ENCODE data around the gene HBG1.

HBG1 gene

GRCh38 chr11:5226732-5227310, 22.8 kb downstream of the HBG1 start, which contains the start of gene HBB:
HBB (minus strand) TSS chr11:5227071; CDS start chr11:5227021, 50 bp downstream.
- in situ Hi-C loops (cut with HindIII; ENCODE audit: low pct_unique_long_range_greater_than_20kb, low sequenced_read_pairs): no loop called here
- no peak for DNase-seq (ENCODE audit: low read depth in 1 of 2, low spot score in 1 of 2)
- TF ChIP-seq JUND (IDR thresholded peaks at IDR 0.05; ENCODE audit: low read depth): no peak

GRCh38 chr11:5225480-5225871, 24.2 kb downstream of the HBG1 start:
- no peak for DNase-seq (ENCODE audit: low read depth in 1 of 2, low spot score in 1 of 2)
- in situ Hi-C loops (cut with HindIII; ENCODE audit: low pct_unique_long_range_greater_than_20kb, low sequenced_read_pairs): no loop called here
- TF ChIP-seq JUND (IDR thresholded peaks at IDR 0.05; ENCODE audit: low read depth): no peak

DNA sequence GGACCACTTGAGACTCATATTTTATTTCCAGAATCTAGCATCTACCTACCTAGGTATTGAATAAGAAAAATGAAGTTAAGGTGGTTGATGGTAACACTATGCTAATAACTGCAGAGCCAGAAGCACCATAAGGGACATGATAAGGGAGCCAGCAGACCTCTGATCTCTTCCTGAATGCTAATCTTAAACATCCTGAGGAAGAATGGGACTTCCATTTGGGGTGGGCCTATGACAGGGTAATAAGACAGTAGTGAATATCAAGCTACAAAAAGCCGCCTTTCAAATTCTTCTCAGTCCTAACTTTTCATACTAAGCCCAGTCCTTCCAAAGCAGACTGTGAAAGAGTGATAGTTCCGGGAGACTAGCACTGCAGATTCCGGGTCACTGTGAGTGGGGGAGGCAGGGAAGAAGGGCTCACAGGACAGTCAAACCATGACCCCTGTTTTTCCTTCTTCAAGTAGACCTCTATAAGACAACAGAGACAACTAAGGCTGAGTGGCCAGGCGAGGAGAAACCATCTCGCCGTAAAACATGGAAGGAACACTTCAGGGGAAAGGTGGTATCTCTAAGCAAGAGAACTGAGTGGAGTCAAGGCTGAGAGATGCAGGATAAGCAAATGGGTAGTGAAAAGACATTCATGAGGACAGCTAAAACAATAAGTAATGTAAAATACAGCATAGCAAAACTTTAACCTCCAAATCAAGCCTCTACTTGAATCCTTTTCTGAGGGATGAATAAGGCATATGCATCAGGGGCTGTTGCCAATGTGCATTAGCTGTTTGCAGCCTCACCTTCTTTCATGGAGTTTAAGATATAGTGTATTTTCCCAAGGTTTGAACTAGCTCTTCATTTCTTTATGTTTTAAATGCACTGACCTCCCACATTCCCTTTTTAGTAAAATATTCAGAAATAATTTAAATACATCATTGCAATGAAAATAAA, 24.8 kb downstream of the HBG1 start:
- no peak for TF ChIP-seq JUND (IDR thresholded peaks at IDR 0.05; ENCODE audit: low read depth)
- in situ Hi-C loops (cut with HindIII; ENCODE audit: low pct_unique_long_range_greater_than_20kb, low sequenced_read_pairs): no loop called here
- DNase-seq (ENCODE audit: low read depth in 1 of 2, low spot score in 1 of 2): no peak

DNA sequence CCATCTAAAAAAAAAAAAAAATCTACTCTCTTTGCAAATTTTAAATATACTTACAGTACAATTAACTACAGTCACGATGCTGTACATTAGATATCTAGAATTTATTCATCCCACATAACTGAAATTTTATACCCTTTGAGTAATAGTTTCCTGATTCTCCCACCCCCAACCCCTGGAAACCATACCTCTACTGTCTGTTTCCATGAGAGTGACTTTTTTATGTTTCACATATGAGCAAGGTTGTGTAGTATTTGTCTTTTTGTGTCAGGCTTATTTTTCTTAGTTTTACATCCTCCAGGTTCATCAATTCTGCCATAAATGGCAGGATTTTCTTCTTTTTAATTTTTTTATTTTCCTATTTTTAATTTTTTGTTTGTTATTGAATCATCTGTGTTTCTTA, 26.0 kb downstream of the HBG1 start:
- no peak for TF ChIP-seq JUND (IDR thresholded peaks at IDR 0.05; ENCODE audit: low read depth)
- no peak for DNase-seq (ENCODE audit: low read depth in 1 of 2, low spot score in 1 of 2)
- in situ Hi-C loops (cut with HindIII; ENCODE audit: low pct_unique_long_range_greater_than_20kb, low sequenced_read_pairs): no loop called here

DNA sequence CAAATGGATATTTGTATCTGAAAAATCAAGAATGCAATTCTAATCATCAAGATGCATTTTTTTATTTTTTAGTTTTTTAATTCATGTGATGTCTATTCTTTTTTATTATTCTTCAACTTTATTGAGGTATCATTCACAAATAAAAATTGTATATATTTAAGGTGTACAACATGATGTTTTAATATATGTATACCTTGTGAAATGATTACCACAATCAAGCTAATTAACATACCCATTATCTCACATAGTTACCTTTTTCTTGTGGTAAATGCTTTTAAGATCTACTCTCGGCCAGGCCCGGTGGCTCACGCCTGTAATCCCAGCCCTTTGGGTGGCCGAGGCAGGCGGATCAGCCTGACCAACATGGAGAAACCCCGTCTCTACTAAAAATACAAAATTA, 26.5 kb downstream of the HBG1 start:
- in situ Hi-C loops (cut with HindIII; ENCODE audit: low pct_unique_long_range_greater_than_20kb, low sequenced_read_pairs): no loop called here
- TF ChIP-seq JUND (IDR thresholded peaks at IDR 0.05; ENCODE audit: low read depth): no peak
- DNase-seq (ENCODE audit: low read depth in 1 of 2, low spot score in 1 of 2): no peak

DNA sequence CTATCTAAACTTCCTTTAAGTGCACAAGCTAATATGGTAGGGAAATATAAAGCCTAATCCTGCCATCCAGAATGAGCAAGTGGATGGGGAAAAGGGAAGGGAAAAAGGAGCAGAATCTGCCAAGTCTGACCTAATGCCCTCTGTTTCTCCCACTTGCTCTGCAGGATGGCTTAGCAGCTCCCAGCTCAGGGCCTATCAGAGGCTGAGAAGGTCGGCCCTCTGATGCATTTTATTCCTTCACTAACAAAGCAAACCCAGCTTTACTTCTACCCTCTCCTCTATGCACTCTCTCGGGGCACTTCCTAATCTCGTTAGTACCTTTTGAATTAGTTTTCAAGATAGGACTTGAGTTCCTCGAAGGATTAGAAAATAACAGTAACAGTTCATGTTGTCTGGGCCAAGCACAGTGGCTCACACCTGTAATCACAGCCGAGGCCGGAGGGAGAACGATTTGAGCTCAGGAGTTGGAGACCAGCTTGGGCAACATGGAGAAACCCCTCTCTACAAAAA, 39.2 kb downstream of the HBG1 start:
- TF ChIP-seq JUND (IDR thresholded peaks at IDR 0.05; ENCODE audit: low read depth): no peak
- no peak for DNase-seq (ENCODE audit: low read depth in 1 of 2, low spot score in 1 of 2)
- in situ Hi-C loops (cut with HindIII; ENCODE audit: low pct_unique_long_range_greater_than_20kb, low sequenced_read_pairs): no loop called here

- in situ Hi-C loops (cut with HindIII; ENCODE audit: low pct_unique_long_range_greater_than_20kb, low sequenced_read_pairs): no loop called here
- TF ChIP-seq JUND (IDR thresholded peaks at IDR 0.05; ENCODE audit: low read depth): no peak
- peak; percentile 19 to 51 for DNase-seq (ENCODE audit: low read depth in 1 of 2, low spot score in 1 of 2)
Observed at GRCh38 chr11:5204787-5205186, 44.9 kb downstream of the HBG1 start.

DNA sequence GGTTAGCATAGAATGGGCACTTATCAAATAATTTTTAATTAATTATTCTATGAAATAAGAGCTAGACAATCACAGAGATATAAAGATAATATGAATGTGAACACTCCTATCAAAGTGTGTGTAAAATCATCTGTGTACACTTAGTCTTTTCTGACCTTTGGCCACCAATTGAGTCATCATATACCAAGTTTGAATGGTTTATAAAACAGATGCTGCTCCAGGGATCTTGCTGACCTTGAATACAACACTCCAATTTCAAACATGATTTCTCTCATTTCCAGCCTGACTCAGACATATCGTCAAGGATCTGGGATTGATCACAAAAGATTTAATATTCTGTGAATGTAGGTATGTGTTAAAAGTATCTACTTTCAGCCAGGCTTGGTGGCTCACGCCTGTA, 46.3 kb downstream of the HBG1 start:
- DNase-seq (ENCODE audit: low read depth in 1 of 2, low spot score in 1 of 2): no peak
- TF ChIP-seq JUND (IDR thresholded peaks at IDR 0.05; ENCODE audit: low read depth): no peak
- in situ Hi-C loops (cut with HindIII; ENCODE audit: low pct_unique_long_range_greater_than_20kb, low sequenced_read_pairs): no loop called here

- TF ChIP-seq JUND (IDR thresholded peaks at IDR 0.05; ENCODE audit: low read depth): no peak
- DNase-seq (ENCODE audit: low read depth in 1 of 2, low spot score in 1 of 2): no peak
- in situ Hi-C loops (cut with HindIII; ENCODE audit: low pct_unique_long_range_greater_than_20kb, low sequenced_read_pairs): no loop called here
Observed at GRCh38 chr11:5200582-5200981, 49.1 kb downstream of the HBG1 start, which contains the start of gene OR51V1. OR51V1 (minus strand) TSS chr11:5200682; CDS start chr11:5200682, 0 bp downstream.

- in situ Hi-C loops (cut with HindIII; ENCODE audit: low pct_unique_long_range_greater_than_20kb, low sequenced_read_pairs): no loop called here
- no peak for DNase-seq (ENCODE audit: low read depth in 1 of 2, low spot score in 1 of 2)
- no peak for TF ChIP-seq JUND (IDR thresholded peaks at IDR 0.05; ENCODE audit: low read depth)
Observed at GRCh38 chr11:5198285-5198684, 51.4 kb downstream of the HBG1 start.
